NCI-H128 (cell line): ENCODE data around the gene CELA2A.
"Not testable (repeated sequence)": the region's sequence is repeated elsewhere in the genome, so short reads cannot be mapped to it uniquely, and the experiment has no call there.

Experiments
- DNase-seq: peaks from one replicate; lab custom pipeline; 2025; ENCODE audit not compliant: unreplicated experiment; lab: John Stamatoyannopoulos, UW

The CELA2A gene

GRCh38 chr1:15444468-15445389 is 11.8 kb upstream of the CELA2A start:
- no peak for DNase-seq

- DNase-seq, result no peak
These were observed 11.0 kb upstream of the CELA2A start for GRCh38 chr1:15445390-15446122.

- no peak for DNase-seq
These were observed 10.3 kb upstream of the CELA2A start for GRCh38 chr1:15446212-15446611.

- no peak for DNase-seq
These were observed 7.6 kb upstream of the CELA2A start for GRCh38 chr1:15448877-15449462.

- DNase-seq, result no peak
These were observed 7.0 kb upstream of the CELA2A start for GRCh38 chr1:15449567-15449966.

GRCh38 chr1:15451014-15451722 is 5.4 kb upstream of the CELA2A start:
- DNase-seq, result no peak

- no peak for DNase-seq
These were observed 4.3 kb upstream of the CELA2A start for GRCh38 chr1:15452216-15452615.

- DNase-seq, result no peak
These were observed 3.5 kb upstream of the CELA2A start for GRCh38 chr1:15452866-15453571.

GRCh38 chr1:15453734-15454133 is 2.8 kb upstream of the CELA2A start:
- DNase-seq, result no peak

- DNase-seq, result no peak
These were observed 2.3 kb upstream of the CELA2A start for GRCh38 chr1:15454256-15454655.

- DNase-seq, result no peak
These were observed 1.0 kb upstream of the CELA2A start for GRCh38 chr1:15455522-15455921.

- DNase-seq, result no peak
These were observed 1.1 kb downstream of the CELA2A start for GRCh38 chr1:15457585-15457984.

- not testable (repeated sequence) for DNase-seq
These were observed 1.9 kb downstream of the CELA2A start for GRCh38 chr1:15458388-15458787.

GRCh38 chr1:15459771-15460707 is 3.5 kb downstream of the CELA2A start:
- no peak for DNase-seq

- DNase-seq, result no peak
These were observed 4.2 kb downstream of the CELA2A start for GRCh38 chr1:15460708-15461095.

GRCh38 chr1:15463064-15463800 is 6.7 kb downstream of the CELA2A start:
- peak; percentile 35 for DNase-seq

GRCh38 chr1:15463926-15464322 is 7.4 kb downstream of the CELA2A start:
- DNase-seq, result not testable (repeated sequence)

GRCh38 chr1:15465674-15466073 is 9.1 kb downstream of the CELA2A start:
- DNase-seq, result no peak
